Measurements from ENCODE around the gene B3GNT3. TPM values are rescaled to one million over a fixed set of nuclear protein-coding genes. Genes with fewer than 3 reads are reported as not detected.

B3GNT3 gene
- total and polyA plus RNA-seq, 2 of the 4 experiments (the other 2 are of a cell fraction), result not detected

DNA sequence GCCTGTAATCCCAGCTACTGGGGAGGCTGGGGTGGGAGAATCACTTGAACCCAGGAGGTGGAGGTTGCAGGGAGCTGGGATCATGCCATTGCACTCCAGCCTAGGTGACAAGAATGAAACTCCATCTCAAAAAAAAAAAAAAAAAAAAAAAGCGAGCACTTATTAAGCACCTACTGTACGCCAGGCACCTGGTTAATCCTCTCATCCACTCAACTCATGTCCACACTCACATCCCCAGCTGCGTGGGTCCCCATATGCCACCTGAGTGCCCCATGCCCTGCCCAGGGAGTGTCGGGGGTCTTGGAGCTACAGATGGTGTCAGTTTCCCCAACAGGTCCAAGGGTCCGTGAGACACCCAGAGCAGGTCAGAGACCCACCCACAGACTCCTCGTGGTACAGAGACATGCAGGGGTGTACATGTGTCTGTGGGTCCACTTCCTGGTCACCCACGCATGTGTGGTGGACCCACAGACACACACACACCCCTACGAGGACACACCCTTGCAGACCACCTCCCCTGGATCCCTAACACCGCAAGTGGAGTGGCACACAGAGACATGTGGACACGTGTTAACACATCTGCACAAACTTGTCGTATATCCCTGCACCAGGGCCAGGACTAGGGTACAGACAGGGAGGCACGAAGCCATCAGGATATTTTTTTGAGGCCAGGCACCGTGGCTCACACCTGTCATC is 22.9 kb downstream of the B3GNT3 start:
- Histone ChIP-seq H2BK5ac (ENCODE audit: low read depth, low read length, poor library complexity, severe bottlenecking) (no peak overlapping the region), H3K14ac (replicated peaks; ENCODE audit: low read depth, low read length) (no peak overlapping the region), H2BK120ac (ENCODE audit: low read depth, low read length) (no peak overlapping the region), H3K9me1 (ENCODE audit: insufficient read depth, low read length) (no peaks in the 10 kb centered on the region), H3K79me1 (ENCODE audit: low read depth in 1 of 2, low read length in 2 of 2) (no peaks in the 10 kb centered on the region), H3K18ac (ENCODE audit: low read depth, low read length) (no peak overlapping the region), H3K27me3 (ENCODE audit: control insufficient read depth, insufficient read depth, low read length) (peaks cover 15% of the 10 kb centered on the region), H2AK5ac (ENCODE audit: low read depth, low read length) (no peak overlapping the region), H2BK20ac (ENCODE audit: low read depth, low read length) (no peak overlapping the region), H2BK15ac (ENCODE audit: low read depth, low read length) (no peak overlapping the region), H2AFZ (replicated peaks; ENCODE audit: low read length, poor library complexity) (no peak overlapping the region), H3K9me3 (ENCODE audit: control insufficient read depth, insufficient read depth, low read length) (no peaks in the 10 kb centered on the region), H3K23ac (ENCODE audit: low read depth, low read length) (no peak overlapping the region), H3K56ac (ENCODE audit: extremely low read depth, insufficient read depth, low read length) (no peak overlapping the region), H3K36me3 (ENCODE audit: control insufficient read depth, insufficient read depth, low read length) (no peaks in the 10 kb centered on the region), H3K9ac (ENCODE audit: low read depth, low read length) (no peak overlapping the region), H4K8ac (ENCODE audit: low read depth in 2 of 2, low read length in 2 of 2) (no peak overlapping the region), H3K27ac (ENCODE audit: insufficient read depth, low read length) (no peak overlapping the region), H2AK9ac (replicated peaks; ENCODE audit: low read depth, low read length, poor library complexity) (no peak overlapping the region), H4K5ac (ENCODE audit: low read depth, low read length) (no peak overlapping the region), H3K4me1 (ENCODE audit: control insufficient read depth, insufficient read depth, low read length) (no peaks in the 10 kb centered on the region), H4K91ac (ENCODE audit: insufficient read depth, low read depth, low read length) (no peak overlapping the region), H4K20me1 (ENCODE audit: insufficient read depth, low read length) (no peaks in the 10 kb centered on the region), H3K4me3 (ENCODE audit: insufficient read depth, low read depth, low read length) (no peak overlapping the region), H3K4me2 (ENCODE audit: low read depth, low read length) (no peak overlapping the region), H3K4ac (ENCODE audit: low read depth, low read length) (no peak overlapping the region)
- dilution Hi-C loops (cut with HindIII; ENCODE audit: low sequenced_read_pairs, unreplicated experiment) (no loop called here), in situ Hi-C loops (cut with MboI; ENCODE audit: low sequenced_read_pairs) (no loop called here), intact Hi-C loops (cut with micrococcal nuclease) (no loop called here)
- BruUV-seq (replicated peaks), result no TSS peak
- 47% methylated on average over 4 of the region's 13 CpGs; no CpG with 5 or more reads in 1 of the 2 experiments for WGBS, 2 experiments (ENCODE audit: extremely low coverage in 2 of 2, insufficient read length in 1 of 2)
- ChIA-PET POLR2A (ENCODE audit: unreplicated experiment) (no interaction called here), CTCF (interaction anchor here (0.6 kb wide), 1 partner anchor 212 kb away, joined by 5 read pairs; no protein-coding TSS in a partner anchor)
- TF ChIP-seq POLR2A (IDR thresholded peaks at IDR 0.05; ENCODE audit: low read depth, low read length) (no peak), CHD1 (IDR thresholded peaks at IDR 0.05; ENCODE audit: low read depth, low read length) (no peak), RFX5 (IDR thresholded peaks at IDR 0.05; ENCODE audit: low read depth, low read length) (no peak), CEBPB (IDR thresholded peaks at IDR 0.05; ENCODE audit: low read depth, low read length) (no peak), RAD21 (IDR thresholded peaks at IDR 0.05; ENCODE audit: low read length) (no peak), SMC3 (IDR thresholded peaks at IDR 0.05; ENCODE audit: low read depth, low read length) (no peak), FOS (IDR thresholded peaks at IDR 0.05; ENCODE audit: low read depth, low read length) (no peak), MAZ (IDR thresholded peaks at IDR 0.05; ENCODE audit: borderline replicate concordance, low read depth, low read length) (no peak), NFE2L2 (IDR thresholded peaks at IDR 0.05; ENCODE audit: low read depth, low read length) (no peak), RCOR1 (IDR thresholded peaks at IDR 0.05; ENCODE audit: insufficient replicate concordance, low read length) (no peak), MAFK (IDR thresholded peaks at IDR 0.05; ENCODE audit: low read depth, low read length) (no peak), MXI1 (IDR thresholded peaks at IDR 0.05; ENCODE audit: borderline replicate concordance, low read depth, low read length) (no peak), BHLHE40 (IDR thresholded peaks at IDR 0.05; ENCODE audit: low read depth, low read length) (no peak)
- TF ChIP-seq, protein P1, sequence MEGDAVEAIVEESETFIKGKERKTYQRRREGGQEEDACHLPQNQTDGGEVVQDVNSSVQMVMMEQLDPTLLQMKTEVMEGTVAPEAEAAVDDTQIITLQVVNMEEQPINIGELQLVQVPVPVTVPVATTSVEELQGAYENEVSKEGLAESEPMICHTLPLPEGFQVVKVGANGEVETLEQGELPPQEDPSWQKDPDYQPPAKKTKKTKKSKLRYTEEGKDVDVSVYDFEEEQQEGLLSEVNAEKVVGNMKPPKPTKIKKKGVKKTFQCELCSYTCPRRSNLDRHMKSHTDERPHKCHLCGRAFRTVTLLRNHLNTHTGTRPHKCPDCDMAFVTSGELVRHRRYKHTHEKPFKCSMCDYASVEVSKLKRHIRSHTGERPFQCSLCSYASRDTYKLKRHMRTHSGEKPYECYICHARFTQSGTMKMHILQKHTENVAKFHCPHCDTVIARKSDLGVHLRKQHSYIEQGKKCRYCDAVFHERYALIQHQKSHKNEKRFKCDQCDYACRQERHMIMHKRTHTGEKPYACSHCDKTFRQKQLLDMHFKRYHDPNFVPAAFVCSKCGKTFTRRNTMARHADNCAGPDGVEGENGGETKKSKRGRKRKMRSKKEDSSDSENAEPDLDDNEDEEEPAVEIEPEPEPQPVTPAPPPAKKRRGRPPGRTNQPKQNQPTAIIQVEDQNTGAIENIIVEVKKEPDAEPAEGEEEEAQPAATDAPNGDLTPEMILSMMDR (conservative IDR thresholded peaks at IDR 0.05; ENCODE audit: low read depth, low read length), result no peak
- TF ChIP-seq, protein P2, sequence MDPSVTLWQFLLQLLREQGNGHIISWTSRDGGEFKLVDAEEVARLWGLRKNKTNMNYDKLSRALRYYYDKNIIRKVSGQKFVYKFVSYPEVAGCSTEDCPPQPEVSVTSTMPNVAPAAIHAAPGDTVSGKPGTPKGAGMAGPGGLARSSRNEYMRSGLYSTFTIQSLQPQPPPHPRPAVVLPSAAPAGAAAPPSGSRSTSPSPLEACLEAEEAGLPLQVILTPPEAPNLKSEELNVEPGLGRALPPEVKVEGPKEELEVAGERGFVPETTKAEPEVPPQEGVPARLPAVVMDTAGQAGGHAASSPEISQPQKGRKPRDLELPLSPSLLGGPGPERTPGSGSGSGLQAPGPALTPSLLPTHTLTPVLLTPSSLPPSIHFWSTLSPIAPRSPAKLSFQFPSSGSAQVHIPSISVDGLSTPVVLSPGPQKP (IDR thresholded peaks at IDR 0.05; ENCODE audit: borderline replicate concordance, low read depth, low read length), result no peak
- TF ChIP-seq, protein P3, sequence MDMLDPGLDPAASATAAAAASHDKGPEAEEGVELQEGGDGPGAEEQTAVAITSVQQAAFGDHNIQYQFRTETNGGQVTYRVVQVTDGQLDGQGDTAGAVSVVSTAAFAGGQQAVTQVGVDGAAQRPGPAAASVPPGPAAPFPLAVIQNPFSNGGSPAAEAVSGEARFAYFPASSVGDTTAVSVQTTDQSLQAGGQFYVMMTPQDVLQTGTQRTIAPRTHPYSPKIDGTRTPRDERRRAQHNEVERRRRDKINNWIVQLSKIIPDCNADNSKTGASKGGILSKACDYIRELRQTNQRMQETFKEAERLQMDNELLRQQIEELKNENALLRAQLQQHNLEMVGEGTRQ (IDR thresholded peaks at IDR 0.05; ENCODE audit: low read depth, low read length), result no peak
- DNase-seq, result no peak
- ATAC-seq (ENCODE audit: low read depth), result no peak
